ENCODE results near the gene MAF. TPM values are rescaled to one million over a fixed set of nuclear protein-coding genes. Genes with fewer than 3 reads are reported as not detected.

Gene MAF
- polyA plus RNA-seq, 1 experiment = 1.7 TPM

DNA sequence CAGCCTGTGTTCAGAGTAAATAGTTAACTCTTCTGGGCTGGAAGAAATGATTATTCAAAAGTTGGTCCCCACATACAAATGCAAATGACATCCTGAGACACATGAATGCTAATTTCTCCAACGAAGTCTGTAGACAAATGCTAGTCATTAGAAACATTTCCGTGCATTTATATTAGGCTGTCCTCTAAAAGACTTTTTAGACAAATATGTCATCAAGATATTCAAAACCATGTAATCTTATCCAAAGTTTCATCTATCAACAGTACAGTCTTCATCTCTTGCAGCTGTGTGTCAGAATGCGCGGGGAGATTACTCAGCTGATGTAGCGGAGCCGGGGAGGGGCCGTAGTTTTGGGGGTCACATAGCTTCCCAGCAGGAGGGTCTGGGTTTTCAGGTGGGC lies 33.8 kb upstream of the MAF start:
- no peak for DNase-seq (ENCODE audit: low read depth)
- ChIA-PET CTCF (no interaction called here), POLR2A (no interaction called here)
- Histone ChIP-seq H3K36me3 (ENCODE audit: control insufficient read depth, insufficient read depth, low read length) (no peaks in the 10 kb centered on the region), H3K4me3 (ENCODE audit: low read depth, low read length) (no peak overlapping the region), H3K27me3 (ENCODE audit: control insufficient read depth, insufficient read depth, low read length) (0 out of 2 replicates have a peak, but pooled peaks cover 1% of the 10 kb centered on the region)
- TF ChIP-seq, protein P1, sequence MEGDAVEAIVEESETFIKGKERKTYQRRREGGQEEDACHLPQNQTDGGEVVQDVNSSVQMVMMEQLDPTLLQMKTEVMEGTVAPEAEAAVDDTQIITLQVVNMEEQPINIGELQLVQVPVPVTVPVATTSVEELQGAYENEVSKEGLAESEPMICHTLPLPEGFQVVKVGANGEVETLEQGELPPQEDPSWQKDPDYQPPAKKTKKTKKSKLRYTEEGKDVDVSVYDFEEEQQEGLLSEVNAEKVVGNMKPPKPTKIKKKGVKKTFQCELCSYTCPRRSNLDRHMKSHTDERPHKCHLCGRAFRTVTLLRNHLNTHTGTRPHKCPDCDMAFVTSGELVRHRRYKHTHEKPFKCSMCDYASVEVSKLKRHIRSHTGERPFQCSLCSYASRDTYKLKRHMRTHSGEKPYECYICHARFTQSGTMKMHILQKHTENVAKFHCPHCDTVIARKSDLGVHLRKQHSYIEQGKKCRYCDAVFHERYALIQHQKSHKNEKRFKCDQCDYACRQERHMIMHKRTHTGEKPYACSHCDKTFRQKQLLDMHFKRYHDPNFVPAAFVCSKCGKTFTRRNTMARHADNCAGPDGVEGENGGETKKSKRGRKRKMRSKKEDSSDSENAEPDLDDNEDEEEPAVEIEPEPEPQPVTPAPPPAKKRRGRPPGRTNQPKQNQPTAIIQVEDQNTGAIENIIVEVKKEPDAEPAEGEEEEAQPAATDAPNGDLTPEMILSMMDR (IDR thresholded peaks at IDR 0.05; ENCODE audit: insufficient read depth, low read depth, low read length) = no peak

DNA sequence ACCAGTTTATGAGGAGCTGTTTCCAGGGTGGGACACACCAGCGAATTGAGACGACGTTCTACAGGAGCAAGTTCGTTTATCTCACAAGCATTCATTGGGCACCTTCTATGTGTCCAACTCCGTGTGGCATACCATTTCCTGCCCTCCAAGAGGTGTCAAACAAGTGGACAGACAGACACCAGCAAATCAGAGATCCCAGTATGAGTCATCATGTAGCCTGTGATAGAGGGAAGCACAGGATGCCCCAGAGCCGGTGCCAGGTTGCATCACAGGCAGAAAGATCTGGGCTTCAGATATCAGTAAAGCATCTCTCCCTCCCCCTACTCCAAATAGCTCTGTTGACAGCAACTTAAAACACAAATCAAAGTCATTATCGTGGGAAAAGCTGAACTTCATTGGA lies 31.8 kb upstream of the MAF start:
- Histone ChIP-seq H3K36me3 (ENCODE audit: control insufficient read depth, insufficient read depth, low read length) (no peaks in the 10 kb centered on the region), H3K4me3 (ENCODE audit: low read depth, low read length) (no peak overlapping the region), H3K27me3 (ENCODE audit: control insufficient read depth, insufficient read depth, low read length) (0 out of 2 replicates have a peak, but pooled peaks cover 1% of the 10 kb centered on the region)
- DNase-seq (ENCODE audit: low read depth) = no peak
- ChIA-PET POLR2A (interaction anchor here (0.6 kb wide), 1 partner anchor 120 kb away, joined by 3 read pairs; no protein-coding TSS in a partner anchor), CTCF (interaction anchor here (0.8 kb wide), 1 partner anchor 23 kb away, joined by 4 read pairs; no protein-coding TSS in a partner anchor)
- TF ChIP-seq, protein P1 (IDR thresholded peaks at IDR 0.05; ENCODE audit: insufficient read depth, low read depth, low read length) = no peak

DNA sequence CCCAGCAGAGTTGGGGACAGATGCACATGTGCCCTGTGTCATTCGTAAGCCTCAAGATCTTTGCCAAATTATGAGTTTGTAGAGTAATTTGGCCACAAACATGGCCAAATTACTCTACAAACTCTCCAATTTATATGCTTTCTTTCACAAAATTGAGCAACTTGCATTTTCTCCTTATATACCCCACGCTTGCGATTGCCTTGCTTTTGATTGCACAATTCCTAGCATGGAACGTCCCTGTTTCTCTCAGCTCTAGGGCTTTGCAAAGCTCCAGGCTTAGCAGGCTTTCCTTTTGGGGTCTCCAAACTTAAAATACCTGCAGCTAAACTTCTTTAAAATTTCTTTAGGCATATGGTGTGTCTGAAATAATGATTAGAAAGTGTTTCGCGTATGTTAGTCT lies 28.5 kb upstream of the MAF start:
- CTCF ChIA-PET = interaction anchor here (0.6 kb wide), 1 partner anchor 846 kb away, joined by 3 read pairs; no protein-coding TSS in a partner anchor

DNA sequence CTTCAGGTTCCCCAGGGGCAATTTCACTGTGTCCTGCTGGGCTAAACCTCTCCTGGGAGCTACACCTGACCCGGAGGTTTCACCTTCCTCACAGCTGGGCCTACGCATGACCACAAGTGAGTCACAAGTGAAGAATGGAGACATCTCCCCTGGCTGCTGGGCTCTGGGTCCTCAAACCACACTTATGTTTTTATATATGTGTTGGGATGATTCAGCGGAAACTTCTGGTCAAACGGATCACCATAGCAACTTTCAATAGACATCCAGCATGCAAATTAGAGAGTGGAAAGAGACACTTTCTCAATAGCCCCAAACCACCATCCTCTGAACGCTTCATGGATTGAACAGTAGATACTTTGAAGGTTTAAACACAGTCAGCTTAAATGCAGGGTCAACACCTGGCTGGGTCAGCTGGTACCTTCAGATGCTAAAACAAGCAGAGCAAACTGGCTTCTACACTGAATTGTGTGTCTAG lies 28.0 kb upstream of the MAF start:
- TF ChIP-seq, protein P1 (IDR thresholded peaks at IDR 0.05; ENCODE audit: insufficient read depth, low read depth, low read length) = no peak
- Histone ChIP-seq H3K36me3 (ENCODE audit: control insufficient read depth, insufficient read depth, low read length) (no peaks in the 10 kb centered on the region), H3K27me3 (ENCODE audit: control insufficient read depth, insufficient read depth, low read length) (no peaks in the 10 kb centered on the region), H3K4me3 (ENCODE audit: low read depth, low read length) (no peak overlapping the region)
- ChIA-PET CTCF (interaction anchor here (0.6 kb wide), 1 partner anchor 847 kb away, joined by 3 read pairs; no protein-coding TSS in a partner anchor), POLR2A (no interaction called here)
- no peak for DNase-seq (ENCODE audit: low read depth)

More for the DNA sequence above, 28.5 kb upstream of the MAF start:
- Histone ChIP-seq H3K4me3 (ENCODE audit: low read depth, low read length) (no peak overlapping the region), H3K27me3 (ENCODE audit: control insufficient read depth, insufficient read depth, low read length) (no peaks in the 10 kb centered on the region), H3K36me3 (ENCODE audit: control insufficient read depth, insufficient read depth, low read length) (no peaks in the 10 kb centered on the region)
- TF ChIP-seq, protein P1 (IDR thresholded peaks at IDR 0.05; ENCODE audit: insufficient read depth, low read depth, low read length) = no peak
- POLR2A ChIA-PET = no interaction called here
- DNase-seq (ENCODE audit: low read depth) = no peak

DNA sequence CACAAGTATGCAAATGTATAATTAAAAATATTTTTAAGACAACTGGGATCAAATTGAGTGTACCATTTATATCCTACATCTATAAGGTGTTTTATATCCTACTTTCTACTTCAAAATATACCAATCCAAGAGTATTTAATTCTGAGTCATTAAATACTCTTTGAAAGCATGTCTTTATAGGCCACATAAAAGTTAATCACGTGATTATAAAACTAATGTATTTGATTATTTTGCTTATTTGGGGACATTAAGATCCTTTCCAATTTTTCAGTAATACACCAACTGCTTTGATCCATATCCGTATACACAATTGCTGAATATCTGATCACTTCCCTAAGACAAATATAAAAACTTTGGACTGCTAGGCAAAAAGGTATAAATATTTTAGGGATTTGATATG lies 26.6 kb upstream of the MAF start:
- H3K27me3 ChIP-seq (ENCODE audit: control insufficient read depth, insufficient read depth, low read length) = no peaks in the 10 kb centered on the region
- no peak overlapping the region for H3K4me3 ChIP-seq (ENCODE audit: low read depth, low read length)
- TF ChIP-seq, protein P1 (IDR thresholded peaks at IDR 0.05; ENCODE audit: insufficient read depth, low read depth, low read length) = no peak
- CTCF ChIA-PET = no interaction called here
- POLR2A ChIA-PET = no interaction called here
- no peaks in the 10 kb centered on the region for H3K36me3 ChIP-seq (ENCODE audit: control insufficient read depth, insufficient read depth, low read length)
- no peak for DNase-seq (ENCODE audit: low read depth)

Measured in BJ (cell line).